B cell (primary cell): ENCODE measurements around the gene SYNGR3.

Source experiments
- CTCF ChIP-seq: fragments of 200-600 bp; IDR thresholded peaks from one replicate; pipeline ENCODE4 v1.8.0; 2022; ENCODE audit warnings: antibody characterized with exemption, mild to moderate bottlenecking
- EZH2 ChIP-seq: IDR thresholded peaks from 2 replicates; pipeline ENCODE4 v1.6.1; 2012; ENCODE audit warnings: borderline replicate concordance, low read depth, mild to moderate bottlenecking, moderate library complexity, low read length; ENCODE audit not compliant: insufficient read depth, poor library complexity, severe bottlenecking

GRCh38 chr16:1963806-1964505, 25.8 kb upstream of the SYNGR3 start:
- TF ChIP-seq CTCF (peak; percentile 21), EZH2 (no peak)
